Measurements from ENCODE around the gene RBM6. TPM values are rescaled to one million over a fixed set of nuclear protein-coding genes. Genes with fewer than 3 reads are reported as not detected.

The RBM6 gene, protein sequence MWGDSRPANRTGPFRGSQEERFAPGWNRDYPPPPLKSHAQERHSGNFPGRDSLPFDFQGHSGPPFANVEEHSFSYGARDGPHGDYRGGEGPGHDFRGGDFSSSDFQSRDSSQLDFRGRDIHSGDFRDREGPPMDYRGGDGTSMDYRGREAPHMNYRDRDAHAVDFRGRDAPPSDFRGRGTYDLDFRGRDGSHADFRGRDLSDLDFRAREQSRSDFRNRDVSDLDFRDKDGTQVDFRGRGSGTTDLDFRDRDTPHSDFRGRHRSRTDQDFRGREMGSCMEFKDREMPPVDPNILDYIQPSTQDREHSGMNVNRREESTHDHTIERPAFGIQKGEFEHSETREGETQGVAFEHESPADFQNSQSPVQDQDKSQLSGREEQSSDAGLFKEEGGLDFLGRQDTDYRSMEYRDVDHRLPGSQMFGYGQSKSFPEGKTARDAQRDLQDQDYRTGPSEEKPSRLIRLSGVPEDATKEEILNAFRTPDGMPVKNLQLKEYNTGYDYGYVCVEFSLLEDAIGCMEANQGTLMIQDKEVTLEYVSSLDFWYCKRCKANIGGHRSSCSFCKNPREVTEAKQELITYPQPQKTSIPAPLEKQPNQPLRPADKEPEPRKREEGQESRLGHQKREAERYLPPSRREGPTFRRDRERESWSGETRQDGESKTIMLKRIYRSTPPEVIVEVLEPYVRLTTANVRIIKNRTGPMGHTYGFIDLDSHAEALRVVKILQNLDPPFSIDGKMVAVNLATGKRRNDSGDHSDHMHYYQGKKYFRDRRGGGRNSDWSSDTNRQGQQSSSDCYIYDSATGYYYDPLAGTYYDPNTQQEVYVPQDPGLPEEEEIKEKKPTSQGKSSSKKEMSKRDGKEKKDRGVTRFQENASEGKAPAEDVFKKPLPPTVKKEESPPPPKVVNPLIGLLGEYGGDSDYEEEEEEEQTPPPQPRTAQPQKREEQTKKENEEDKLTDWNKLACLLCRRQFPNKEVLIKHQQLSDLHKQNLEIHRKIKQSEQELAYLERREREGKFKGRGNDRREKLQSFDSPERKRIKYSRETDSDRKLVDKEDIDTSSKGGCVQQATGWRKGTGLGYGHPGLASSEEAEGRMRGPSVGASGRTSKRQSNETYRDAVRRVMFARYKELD
- 105 TPM for polyA plus RNA-seq (2013)

DNA sequence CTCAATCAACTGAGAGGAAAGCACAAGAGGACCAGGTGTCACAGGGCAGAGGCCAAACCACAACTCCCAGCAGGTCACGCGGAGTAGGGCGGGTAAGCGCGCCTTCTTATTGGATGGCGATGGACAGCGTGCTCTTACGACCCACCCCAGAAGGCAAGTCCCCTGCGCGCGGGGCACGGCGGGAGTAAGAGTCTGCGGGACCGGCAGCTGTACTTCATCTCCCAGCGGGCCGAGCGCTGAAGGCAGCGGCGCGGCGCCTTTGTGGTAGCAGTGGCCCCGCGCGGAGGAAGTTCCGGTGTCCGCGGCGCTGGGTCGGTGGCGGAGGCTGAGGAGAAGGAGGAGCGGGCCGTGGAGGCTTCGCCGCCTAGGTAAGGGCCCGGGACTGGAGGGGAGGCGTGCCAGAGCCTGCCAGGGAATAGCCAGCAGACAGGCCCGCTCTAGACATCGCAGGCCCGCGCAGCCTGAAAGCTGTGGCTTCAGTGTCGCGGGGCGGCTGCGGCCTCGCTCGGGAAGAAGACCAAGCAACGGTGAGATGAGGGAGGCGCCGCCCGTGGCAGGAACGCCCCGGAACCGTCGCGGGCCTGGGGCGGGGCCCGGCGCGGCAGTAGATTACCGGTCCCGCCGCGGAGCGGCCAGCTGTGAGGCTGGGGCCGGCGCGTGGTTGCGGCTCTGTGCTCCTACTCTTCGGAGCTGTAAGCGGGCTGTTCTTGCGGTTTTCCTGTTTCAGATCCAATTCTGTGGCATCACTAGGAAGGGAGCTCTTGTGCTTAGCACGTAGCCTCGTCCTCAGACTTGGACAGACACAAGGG, at the start of gene RBM6:
TSS of gene RBM6 (plus strand) at position 293 of the 809 bp plus-strand sequence. CDS start 22,492 bp downstream, outside the sequence.
- WGBS (ENCODE audit: insufficient coverage): 0% methylated on average over 53 of the region's 74 CpGs
- ChIA-PET CTCF (interaction anchor here (0.9 to 1.4 kb wide), 2 partner anchors 9 to 101 kb away, joined by 3 to 5 read pairs; no protein-coding TSS in a partner anchor), POLR2A (interaction anchor here (0.6 to 1.2 kb wide), 4 partner anchors 9 to 136 kb away, joined by 4 to 11 read pairs (median 4); partner anchors contain the start of genes INKA1 and MON1A)
- peaks cover 5 to 17% (median 14%) of the 10 kb centered on the region in 4 experiments for H3K4me1 ChIP-seq (ENCODE audit: control extremely low read depth in 1 of 4, control insufficient read depth in 4 of 4, insufficient read depth in 4 of 4, low read length in 3 of 4)
- peak; percentile 96 to 99 (median 97) for DNase-seq
- no peaks in the 10 kb centered on the region for H3K27me3 ChIP-seq (replicated peaks in 2 of 5; ENCODE audit: control insufficient read depth in 4 of 5, insufficient read depth in 5 of 5, low read length in 4 of 5)
- H3K27ac ChIP-seq (ENCODE audit: insufficient read depth in 1 of 2, low read depth in 1 of 2, low read length in 2 of 2, poor library complexity in 1 of 2, severe bottlenecking in 2 of 2): peak within 1 kb of the TSS; percentile 70 to 90
- no peaks in the 10 kb centered on the region for H3K36me3 ChIP-seq (ENCODE audit: control insufficient read depth in 4 of 4, insufficient read depth in 4 of 4, low read length in 3 of 4)
- H3K4me3 ChIP-seq (ENCODE audit: control insufficient read depth in 1 of 7, extremely low read depth in 1 of 7, insufficient read depth in 4 of 7, low read depth in 2 of 7, low read length in 6 of 7): peak within 1 kb of the TSS; percentile 57 to 98 (median 92)
- no peaks in the 10 kb centered on the region for H3K9me3 ChIP-seq (ENCODE audit: control extremely low read depth in 1 of 5, control insufficient read depth in 4 of 5, insufficient read depth in 2 of 5, low read depth in 1 of 5, low read length in 4 of 5)

DNA sequence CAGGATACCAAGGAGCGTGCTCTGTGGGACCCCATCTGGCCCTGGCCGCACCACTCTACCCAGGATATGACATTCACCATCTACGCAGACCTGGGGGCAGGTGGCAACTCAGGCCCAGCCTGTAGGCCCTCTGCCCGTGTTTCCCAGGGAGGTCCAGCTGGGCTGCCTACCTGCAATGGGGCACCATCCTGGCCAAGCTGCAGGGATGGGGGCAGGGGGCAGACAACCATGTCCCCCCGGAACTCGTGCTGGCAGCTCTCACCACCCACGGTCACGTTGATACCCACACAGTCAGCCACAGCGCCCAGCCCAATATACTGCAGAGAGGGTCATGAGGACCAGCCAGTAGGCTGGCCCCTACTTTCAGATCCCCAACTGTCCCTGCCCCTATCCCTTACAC, 44.2 kb upstream of the RBM6 start:
- ChIA-PET POLR2A (no interaction called here), CTCF (interaction anchor here (0.8 to 2.2 kb wide), 5 partner anchors 11 to 112 kb away, joined by 3 to 7 read pairs (median 3); no protein-coding TSS in a partner anchor)
- whole genome bisulfite sequencing (ENCODE audit: insufficient coverage): 99% methylated on average over 8 of the region's 9 CpGs

DNA sequence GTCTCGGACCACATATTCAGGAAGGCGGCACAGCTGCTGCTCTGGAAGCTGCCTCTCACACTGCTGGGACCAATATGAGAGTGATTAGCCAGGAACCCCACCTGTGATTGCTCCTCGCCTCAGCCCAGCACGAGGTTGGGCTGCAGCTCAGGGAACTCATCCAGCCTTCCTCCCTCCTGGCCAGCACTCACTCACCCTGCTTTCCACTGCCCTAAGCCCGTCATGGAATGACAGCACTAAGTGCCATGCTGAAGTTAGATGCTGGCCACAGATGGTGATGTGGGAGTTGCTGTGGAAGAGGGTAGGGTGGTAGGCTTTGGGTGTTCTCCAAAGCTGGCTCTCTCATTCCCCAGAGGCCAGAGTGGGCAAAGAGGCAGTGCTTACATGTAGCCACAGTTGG, 43.6 kb upstream of the RBM6 start:
- POLR2A ChIA-PET: no interaction called here
- H3K27ac ChIP-seq (ENCODE audit: insufficient read depth in 1 of 2, low read depth in 1 of 2, low read length in 2 of 2, poor library complexity in 1 of 2, severe bottlenecking in 2 of 2): no peak overlapping the region
- no peak for DNase-seq
- H3K4me3 ChIP-seq (ENCODE audit: control insufficient read depth in 1 of 7, extremely low read depth in 1 of 7, insufficient read depth in 4 of 7, low read depth in 2 of 7, low read length in 6 of 7): no peak overlapping the region
- H3K36me3 ChIP-seq (ENCODE audit: control insufficient read depth in 4 of 4, insufficient read depth in 4 of 4, low read length in 3 of 4): no peaks in the 10 kb centered on the region
- CTCF ChIA-PET: interaction anchor here (1.1 to 2.2 kb wide), 4 partner anchors 11 to 112 kb away, joined by 3 to 7 read pairs (median 4); no protein-coding TSS in a partner anchor
- no peaks in the 10 kb centered on the region for H3K27me3 ChIP-seq (replicated peaks in 2 of 5; ENCODE audit: control insufficient read depth in 4 of 5, insufficient read depth in 5 of 5, low read length in 4 of 5)
- H3K9me3 ChIP-seq (ENCODE audit: control extremely low read depth in 1 of 5, control insufficient read depth in 4 of 5, insufficient read depth in 2 of 5, low read depth in 1 of 5, low read length in 4 of 5): no peaks in the 10 kb centered on the region
- 100% methylated on average over 4 of the region's 5 CpGs for WGBS (ENCODE audit: insufficient coverage)
- no peaks in the 10 kb centered on the region for H3K4me1 ChIP-seq (ENCODE audit: control extremely low read depth in 1 of 4, control insufficient read depth in 4 of 4, insufficient read depth in 4 of 4, low read length in 3 of 4)

More for the DNA sequence above, 44.2 kb upstream of the RBM6 start:
- no peak overlapping the region for H3K4me3 ChIP-seq (ENCODE audit: control insufficient read depth in 1 of 7, extremely low read depth in 1 of 7, insufficient read depth in 4 of 7, low read depth in 2 of 7, low read length in 6 of 7)
- H3K27me3 ChIP-seq (replicated peaks in 2 of 5; ENCODE audit: control insufficient read depth in 4 of 5, insufficient read depth in 5 of 5, low read length in 4 of 5): no peaks in the 10 kb centered on the region
- no peak overlapping the region for H3K27ac ChIP-seq (ENCODE audit: insufficient read depth in 1 of 2, low read depth in 1 of 2, low read length in 2 of 2, poor library complexity in 1 of 2, severe bottlenecking in 2 of 2)
- no peak for DNase-seq
- no peaks in the 10 kb centered on the region for H3K4me1 ChIP-seq (ENCODE audit: control extremely low read depth in 1 of 4, control insufficient read depth in 4 of 4, insufficient read depth in 4 of 4, low read length in 3 of 4)
- no peaks in the 10 kb centered on the region for H3K9me3 ChIP-seq (ENCODE audit: control extremely low read depth in 1 of 5, control insufficient read depth in 4 of 5, insufficient read depth in 2 of 5, low read depth in 1 of 5, low read length in 4 of 5)
- H3K36me3 ChIP-seq (ENCODE audit: control insufficient read depth in 4 of 4, insufficient read depth in 4 of 4, low read length in 3 of 4): no peaks in the 10 kb centered on the region

DNA sequence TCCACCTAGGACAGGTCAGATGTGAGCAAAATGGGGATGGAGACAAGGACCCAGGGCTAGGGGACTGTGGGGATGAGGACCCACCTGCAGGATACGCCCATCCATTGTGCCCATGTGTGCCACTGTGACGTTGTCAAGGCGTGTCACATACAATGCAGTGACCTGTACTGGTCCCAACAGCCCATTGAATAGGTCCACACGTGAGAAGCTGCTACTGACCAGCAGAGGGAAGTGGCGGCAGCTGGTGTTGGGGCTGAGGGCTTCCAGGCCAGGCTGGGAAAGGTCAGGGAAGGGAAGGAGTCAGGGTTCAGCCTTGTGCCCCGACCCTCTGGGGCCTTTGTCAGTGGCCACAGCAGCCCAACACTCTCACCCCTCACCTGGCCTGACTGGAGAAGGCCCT, 41.0 kb upstream of the RBM6 start:
- POLR2A ChIA-PET: no interaction called here

DNA sequence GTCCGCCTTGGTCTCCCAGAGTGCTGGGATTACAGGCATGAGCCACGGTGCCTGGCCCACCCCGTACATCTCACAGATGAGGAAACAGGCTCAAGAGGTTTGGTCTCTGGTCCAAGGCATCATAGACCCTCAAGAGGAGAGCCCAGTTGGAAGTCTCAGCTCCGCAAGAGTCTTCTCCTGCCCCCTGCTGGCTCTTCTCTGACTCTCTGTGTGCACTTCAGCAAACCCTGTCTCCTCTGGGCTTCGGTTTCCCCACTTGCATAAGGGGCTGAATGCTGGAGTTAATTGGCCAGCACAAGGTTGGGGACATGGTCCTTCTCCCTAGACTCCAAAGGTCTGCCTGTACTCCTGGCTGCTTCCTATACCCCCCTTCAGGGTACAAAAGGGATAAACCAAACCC, 40.1 kb upstream of the RBM6 start:
- ChIA-PET POLR2A (interaction anchor here (0.8 kb wide), 1 partner anchor 97 kb away, joined by 3 read pairs; the partner anchor contains the start of gene INKA1), CTCF (interaction anchor here (0.6 to 4.3 kb wide), 13 partner anchors 10 to 184 kb away, joined by 3 to 26 read pairs (median 4); partner anchors contain the start of gene INKA1)
- no peaks in the 10 kb centered on the region for H3K27me3 ChIP-seq (replicated peaks in 2 of 5; ENCODE audit: control insufficient read depth in 4 of 5, insufficient read depth in 5 of 5, low read length in 4 of 5)
- no peak overlapping the region for H3K4me3 ChIP-seq (ENCODE audit: control insufficient read depth in 1 of 7, extremely low read depth in 1 of 7, insufficient read depth in 4 of 7, low read depth in 2 of 7, low read length in 6 of 7)
- no peaks in the 10 kb centered on the region for H3K9me3 ChIP-seq (ENCODE audit: control extremely low read depth in 1 of 5, control insufficient read depth in 4 of 5, insufficient read depth in 2 of 5, low read depth in 1 of 5, low read length in 4 of 5)
- 68% methylated on average over 5 of the region's 5 CpGs for WGBS (ENCODE audit: insufficient coverage)
- no peaks in the 10 kb centered on the region for H3K36me3 ChIP-seq (ENCODE audit: control insufficient read depth in 4 of 4, insufficient read depth in 4 of 4, low read length in 3 of 4)
- peaks cover 0 to 11% (median 10%) of the 10 kb centered on the region in 4 experiments for H3K4me1 ChIP-seq (ENCODE audit: control extremely low read depth in 1 of 4, control insufficient read depth in 4 of 4, insufficient read depth in 4 of 4, low read length in 3 of 4)
- no peak overlapping the region for H3K27ac ChIP-seq (ENCODE audit: insufficient read depth in 1 of 2, low read depth in 1 of 2, low read length in 2 of 2, poor library complexity in 1 of 2, severe bottlenecking in 2 of 2)
- DNase-seq: peak; percentile 29 to 60 (median 54)

More for the DNA sequence above, 41.0 kb upstream of the RBM6 start:
- Histone ChIP-seq H3K9me3 (ENCODE audit: control extremely low read depth in 1 of 5, control insufficient read depth in 4 of 5, insufficient read depth in 2 of 5, low read depth in 1 of 5, low read length in 4 of 5) (no peaks in the 10 kb centered on the region), H3K4me3 (ENCODE audit: control insufficient read depth in 1 of 7, extremely low read depth in 1 of 7, insufficient read depth in 4 of 7, low read depth in 2 of 7, low read length in 6 of 7) (no peak overlapping the region), H3K4me1 (ENCODE audit: control extremely low read depth in 1 of 4, control insufficient read depth in 4 of 4, insufficient read depth in 4 of 4, low read length in 3 of 4) (peaks cover 0 to 8% (median 8%) of the 10 kb centered on the region in 4 experiments), H3K27me3 (replicated peaks in 2 of 5; ENCODE audit: control insufficient read depth in 4 of 5, insufficient read depth in 5 of 5, low read length in 4 of 5) (no peaks in the 10 kb centered on the region), H3K27ac (ENCODE audit: insufficient read depth in 1 of 2, low read depth in 1 of 2, low read length in 2 of 2, poor library complexity in 1 of 2, severe bottlenecking in 2 of 2) (no peak overlapping the region), H3K36me3 (ENCODE audit: control insufficient read depth in 4 of 4, insufficient read depth in 4 of 4, low read length in 3 of 4) (no peaks in the 10 kb centered on the region)
- DNase-seq: no peak
- WGBS (ENCODE audit: insufficient coverage): 94% methylated on average over 5 of the region's 6 CpGs
- CTCF ChIA-PET: interaction anchor here (1.2 to 4.3 kb wide), 7 partner anchors 16 to 97 kb away, joined by 3 to 26 read pairs (median 5); partner anchors contain the start of gene INKA1
